IMR-90 (cell line): Measurements from ENCODE around the gene DENND6B. TPM values are rescaled to one million over a fixed set of nuclear protein-coding genes. Genes with fewer than 3 reads are reported as not detected.

Source experiments
- ATAC-seq: fragments of 200-7000 bp; cut with Tn5 transposase; 2 replicates; pipeline ENCODE4 v1.9.1; 2020; ENCODE audit warnings: low read depth, mild to moderate bottlenecking, moderate library complexity
- BruUV-seq: library from RNA; stranded (reverse); fragments of 400-500 nt; replicated peaks from 2 replicates; lab custom pipeline; 2021; lab: Mats Ljungman, UMichigan
- CTCF ChIA-PET: fragments of 300-600 bp; formaldehyde crosslinking; extraction: SDS; loops from one replicate; lab custom pipeline; 2021; ENCODE audit warnings: antibody characterized with exemption; lab: Yijun Ruan, JAX
- POLR2A ChIA-PET: fragments of 300-600 bp; sonication (Branson Sonifier 250); formaldehyde crosslinking; loops from one replicate; lab custom pipeline; 2022; ENCODE audit warnings: antibody characterized with exemption; ENCODE audit not compliant: unreplicated experiment; lab: Charles Lee
- DNase-seq: peaks from one replicate; pipeline ENCODE4 v3.0.0; 2013
- H2AFZ ChIP-seq: replicated peaks from 2 replicates; pipeline ENCODE3; 2013; ENCODE audit warnings: low read length, mild to moderate bottlenecking; ENCODE audit not compliant: poor library complexity
- H2AK5ac ChIP-seq: 2 replicates; pipeline ENCODE4 v1.6.1; 2013; ENCODE audit warnings: low read depth, low read length, inconsistent platforms
- H2AK9ac ChIP-seq: replicated peaks from 2 replicates; pipeline ENCODE3; 2013; ENCODE audit warnings: mild to moderate bottlenecking, low read depth, low read length, moderate library complexity; ENCODE audit not compliant: poor library complexity
- H2BK120ac ChIP-seq: 2 replicates; pipeline ENCODE4 v1.6.1; 2013; ENCODE audit warnings: low read depth, low read length, inconsistent platforms
- H2BK15ac ChIP-seq: 3 replicates; pipeline ENCODE4 v1.6.1; 2013; ENCODE audit warnings: low read depth, low read length, inconsistent platforms
- H2BK20ac ChIP-seq: 2 replicates; pipeline ENCODE4 v1.6.1; 2013; ENCODE audit warnings: low read depth, mild to moderate bottlenecking, inconsistent platforms, low read length, moderate library complexity
- H2BK5ac ChIP-seq: 2 replicates; pipeline ENCODE4 v1.6.1; 2013; ENCODE audit warnings: mild to moderate bottlenecking, low read depth, low read length, inconsistent platforms; ENCODE audit not compliant: poor library complexity, severe bottlenecking
- H3K14ac ChIP-seq: replicated peaks from 2 replicates; pipeline ENCODE4 v1.6.1; 2013; ENCODE audit warnings: low read depth, low read length, inconsistent platforms
- H3K18ac ChIP-seq: 2 replicates; pipeline ENCODE4 v1.6.1; 2013; ENCODE audit warnings: low read depth, low read length, control low read depth
- H3K23ac ChIP-seq: 2 replicates; pipeline ENCODE4 v1.6.1; 2013; ENCODE audit warnings: low read depth, low read length, inconsistent platforms
- H3K27ac ChIP-seq: 2 replicates; pipeline ENCODE4 v1.5.1; 2013; ENCODE audit warnings: mild to moderate bottlenecking, control low read depth, low read length; ENCODE audit not compliant: insufficient read depth
- H3K27me3 ChIP-seq: 2 replicates; pipeline ENCODE4 v1.6.1; 2013; ENCODE audit warnings: low read length; ENCODE audit not compliant: control insufficient read depth, insufficient read depth
- H3K36me3 ChIP-seq: 2 replicates; pipeline ENCODE4 v1.6.1; 2013; ENCODE audit warnings: low read length, mixed read lengths; ENCODE audit not compliant: control insufficient read depth, insufficient read depth
- H3K4ac ChIP-seq: 2 replicates; pipeline ENCODE4 v1.6.1; 2013; ENCODE audit warnings: low read depth, low read length, inconsistent platforms
- H3K4me1 ChIP-seq: 2 replicates; pipeline ENCODE4 v1.6.1; 2013; ENCODE audit warnings: low read length, mixed read lengths; ENCODE audit not compliant: control insufficient read depth, insufficient read depth
- H3K4me2 ChIP-seq: 2 replicates; pipeline ENCODE4 v1.6.1; 2013; ENCODE audit warnings: low read depth, mild to moderate bottlenecking, control low read depth, low read length, moderate library complexity
- H3K4me3 ChIP-seq: 2 replicates; pipeline ENCODE4 v1.5.1; 2013; ENCODE audit warnings: low read depth, mild to moderate bottlenecking, control low read depth, low read length, moderate library complexity; ENCODE audit not compliant: insufficient read depth
- H3K56ac ChIP-seq: 2 replicates; pipeline ENCODE4 v1.6.1; 2013; ENCODE audit warnings: low read length, inconsistent platforms; ENCODE audit not compliant: insufficient read depth; ENCODE audit errors: extremely low read depth
- H3K79me1 ChIP-seq, 2 experiments: 2 replicates each; pipeline ENCODE4 v1.6.1; 2013; ENCODE audit warnings: low read length in 2 of 2, inconsistent platforms in 1 of 2, low read depth in 1 of 2
- H3K9ac ChIP-seq: 2 replicates; pipeline ENCODE4 v1.6.1; 2013; ENCODE audit warnings: low read depth, low read length, control low read depth
- H3K9me1 ChIP-seq: 2 replicates; pipeline ENCODE4 v1.6.1; 2013; ENCODE audit warnings: low read length, inconsistent platforms; ENCODE audit not compliant: insufficient read depth
- H3K9me3 ChIP-seq: 2 replicates; pipeline ENCODE4 v1.6.1; 2013; ENCODE audit warnings: low read length; ENCODE audit not compliant: control insufficient read depth, insufficient read depth
- H4K20me1 ChIP-seq: 2 replicates; pipeline ENCODE4 v1.6.1; 2013; ENCODE audit warnings: low read length, inconsistent platforms; ENCODE audit not compliant: insufficient read depth
- H4K5ac ChIP-seq: 2 replicates; pipeline ENCODE4 v1.6.1; 2013; ENCODE audit warnings: mild to moderate bottlenecking, low read depth, low read length, control low read depth
- H4K8ac ChIP-seq, 2 experiments: 2 replicates each; pipeline ENCODE4 v1.6.1; 2013; ENCODE audit warnings: low read depth in 2 of 2, low read length in 2 of 2, control low read depth in 1 of 2, inconsistent platforms in 1 of 2
- H4K91ac ChIP-seq: 2 replicates; pipeline ENCODE4 v1.6.1; 2013; ENCODE audit warnings: low read depth, low read length, inconsistent platforms; ENCODE audit not compliant: insufficient read depth
- CHD1 ChIP-seq: IDR thresholded peaks from 2 replicates; pipeline ENCODE4 v1.6.1; 2012; ENCODE audit warnings: low read depth, low read length, improper control_type of control experiment
- RFX5 ChIP-seq: IDR thresholded peaks from 2 replicates; pipeline ENCODE4 v1.8.0; 2012; ENCODE audit warnings: low read depth, mild to moderate bottlenecking, low read length, moderate library complexity
- WGBS, 2 experiments: methylation state at CpG; one replicate each; pipeline versions ENCODE4 v1.1.5 to v1.1.7; 2013; ENCODE audit warnings: missing lambda C conversion rate in 2 of 2; ENCODE audit not compliant: insufficient read length in 1 of 2; ENCODE audit errors: extremely low coverage in 2 of 2; 5-methylcytosine and 5-hydroxymethylcytosine counted together
- dilution Hi-C: fragments of 300-500 bp; cut with HindIII; formaldehyde crosslinking; loops from one replicate; pipeline ENCODE4 v1.14.3; 2018; ENCODE audit warnings: low sequenced_read_pairs; ENCODE audit not compliant: unreplicated experiment
- in situ Hi-C: fragments of 300-500 bp; cut with MboI; formaldehyde crosslinking; loops from 3 replicates; pipeline ENCODE4 v1.14.3; 2019; ENCODE audit warnings: low sequenced_read_pairs, inconsistent platforms, mixed read lengths
- intact Hi-C: fragments of 100-400 bp; cut with micrococcal nuclease; formaldehyde crosslinking; loops from 2 replicates; pipeline ENCODE4 v1.10.0; 2022
- polyA plus RNA-seq, 3 experiments: library from polyadenylated mRNA; depleted of rRNA; stranded (reverse); fragments of >200 nt; gene quantifications; 2 replicates each; pipeline ENCODE4 v1.2.3, GENCODE V29; 2012; ENCODE audit warnings: low replicate concordance in 1 of 3
- total RNA-seq: library from RNA; depleted of rRNA; stranded (reverse); fragments of >200 nt; gene quantifications from 2 replicates; pipeline ENCODE4 v1.2.3, GENCODE V29; 2012

The DENND6B gene
- total and polyA plus RNA-seq, 2 of the 4 experiments (the other 2 are of a cell fraction): 0.36 to 4.9 TPM

DNA sequence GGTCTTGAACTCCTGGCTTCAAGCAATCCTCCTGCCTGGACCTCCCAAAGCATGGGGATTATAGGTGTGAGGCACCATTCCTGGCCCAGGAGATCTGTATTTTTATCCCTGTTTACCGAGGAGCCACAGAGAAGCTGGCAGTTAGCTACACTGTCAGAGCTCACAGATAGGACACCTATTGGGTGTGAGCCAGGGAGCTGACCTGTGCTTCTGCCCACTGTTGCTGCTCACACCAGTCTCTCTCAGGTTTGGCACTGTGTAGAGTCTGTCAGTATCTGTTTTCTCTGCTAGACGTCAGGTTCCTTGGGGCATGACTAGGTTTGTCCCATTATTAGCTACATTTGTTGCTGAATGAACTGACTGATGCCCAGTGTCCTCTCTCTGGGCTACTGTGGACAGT lies 33.8 kb upstream of the DENND6B start:
- Histone ChIP-seq H2BK20ac (no peak overlapping the region), H4K5ac (no peak overlapping the region), H3K9me1 (peaks cover 24% of the 10 kb centered on the region), H2AK5ac (no peak overlapping the region), H4K8ac (no peak overlapping the region), H3K4me3 (no peak overlapping the region), H3K36me3 (peaks cover 25% of the 10 kb centered on the region), H2BK15ac (no peak overlapping the region), H3K23ac (no peak overlapping the region), H2BK120ac (no peak overlapping the region), H2AK9ac (no peak overlapping the region), H3K14ac (no peak overlapping the region), H2AFZ (no peak overlapping the region), H3K9me3 (no peaks in the 10 kb centered on the region), H3K27ac (no peak overlapping the region), H2BK5ac (no peak overlapping the region), H3K27me3 (no peaks in the 10 kb centered on the region), H3K18ac (no peak overlapping the region), H3K4ac (no peak overlapping the region), H3K56ac (no peak overlapping the region), H4K91ac (no peak overlapping the region), H3K4me1 (no peaks in the 10 kb centered on the region; the same call in 1 of the 2 replicates), H3K4me2 (no peak overlapping the region), H3K9ac (no peak overlapping the region), H3K79me1 (peaks cover 27 to 60% of the 10 kb centered on the region in 2 experiments), H4K20me1 (peaks cover 77% of the 10 kb centered on the region)
- ATAC-seq: no peak
- dilution Hi-C loops (no loop called here), intact Hi-C loops (no loop called here), in situ Hi-C loops (no loop called here)
- no TSS peak for BruUV-seq
- 100% methylated on average over 1 of the region's 2 CpGs; no CpG with 5 or more reads in 1 of the 2 experiments for WGBS, 2 experiments
- DNase-seq: no peak
- ChIA-PET POLR2A (no interaction called here), CTCF (no interaction called here)
- no peak for TF ChIP-seq CHD1
- TF ChIP-seq RFX5: no peak
